GM12878 (cell line): ENCODE measurements around the gene ABCB8.

Experiments used
- ATF3 ChIP-seq: IDR thresholded peaks from 2 replicates; pipeline ENCODE4 v1.6.1; 2011; ENCODE audit warnings: low read depth, mild to moderate bottlenecking, low read length, moderate library complexity, borderline replicate concordance; ENCODE audit errors: extremely low read depth
- BRCA1 ChIP-seq: IDR thresholded peaks from 2 replicates; pipeline ENCODE4 v1.6.1; 2011; ENCODE audit warnings: low read depth, low read length, improper control_type of control experiment
- CBFB ChIP-seq: IDR thresholded peaks from 2 replicates; pipeline ENCODE4 v1.6.1; 2016; ENCODE audit warnings: antibody characterized with exemption, low read depth
- CBX5 ChIP-seq: sonication (generic); IDR thresholded peaks from 2 replicates; pipeline ENCODE4 v1.6.1; 2016; ENCODE audit warnings: low read depth, moderate library complexity, mild to moderate bottlenecking, inconsistent platforms
- FOXM1 ChIP-seq: IDR thresholded peaks from 2 replicates; pipeline ENCODE4 v1.6.1; 2012; ENCODE audit warnings: low read depth, mild to moderate bottlenecking, inconsistent platforms, low read length, moderate library complexity
- MYC ChIP-seq: IDR thresholded peaks from 2 replicates; pipeline ENCODE4 v1.6.1; 2011; ENCODE audit warnings: mild to moderate bottlenecking, low read length, moderate library complexity, inconsistent platforms; ENCODE audit not compliant: insufficient read depth, insufficient replicate concordance, insufficient read length, severe bottlenecking
- NRF1 ChIP-seq: conservative IDR thresholded peaks from 2 replicates; pipeline ENCODE4 v1.6.1; 2011; ENCODE audit warnings: mild to moderate bottlenecking, low read depth, low read length, improper control_type of control experiment
- RCOR1 ChIP-seq: conservative IDR thresholded peaks from 2 replicates; pipeline ENCODE4 v1.6.1; 2012; ENCODE audit warnings: low read depth, low read length, improper control_type of control experiment
- SP1 ChIP-seq: IDR thresholded peaks from one replicate; pipeline ENCODE4 v1.6.1; 2011; ENCODE audit warnings: low read depth, low read length
- SUZ12 ChIP-seq: fragments of 200-600 bp; sonication (generic); IDR thresholded peaks from one replicate; pipeline ENCODE4 v1.6.1; 2018; ENCODE audit warnings: antibody characterized with exemption, mild to moderate bottlenecking; ENCODE audit not compliant: unreplicated experiment
- YY1 ChIP-seq: IDR thresholded peaks from 2 replicates; pipeline ENCODE4 v1.6.1; 2011; ENCODE audit warnings: low read depth, mild to moderate bottlenecking, low read length
- ZNF687 ChIP-seq: fragments of 450-650 bp; IDR thresholded peaks from 2 replicates; pipeline ENCODE4 v1.6.1; 2017; ENCODE audit warnings: mild to moderate bottlenecking, moderate library complexity
- TF ChIP-seq, protein P1 (sequence below): IDR thresholded peaks from 2 replicates; pipeline ENCODE4 v1.6.1; 2012; ENCODE audit warnings: low read length, inconsistent platforms
- TF ChIP-seq, protein P2 (sequence below), 3 experiments: IDR thresholded peaks in 2 of 3; conservative IDR thresholded peaks in 1 of 3; 2 replicates each; pipeline ENCODE4 v1.5.1; 2011; ENCODE audit warnings: low read depth in 3 of 3, low read length in 3 of 3, mild to moderate bottlenecking in 3 of 3, control low read depth in 2 of 3, moderate library complexity in 2 of 3, inconsistent platforms in 1 of 3, mixed read lengths in 1 of 3; ENCODE audit not compliant: control insufficient read depth in 2 of 3, insufficient read depth in 1 of 3; ENCODE audit errors: extremely low read depth in 1 of 3

DNA sequence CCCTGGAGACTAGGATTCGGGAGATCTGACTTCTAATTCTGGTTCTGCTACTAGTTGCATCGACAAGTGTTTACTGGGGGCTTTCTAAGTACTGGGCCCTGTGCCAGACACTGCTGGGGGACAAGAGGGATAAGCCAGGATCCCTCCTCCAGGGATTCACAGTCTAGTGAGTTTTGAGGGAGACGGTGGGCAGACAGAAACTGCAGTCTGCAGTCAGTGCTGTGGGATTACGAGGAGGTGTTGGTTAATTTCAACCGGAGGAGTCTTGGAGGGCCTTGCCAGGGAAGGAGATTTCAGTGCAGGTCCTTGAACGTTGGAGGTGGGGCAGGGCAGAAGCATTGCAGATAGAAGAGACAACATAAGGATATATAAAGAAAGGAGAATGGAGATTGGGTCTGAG, 46.6 kb upstream of the ABCB8 start:
- TF ChIP-seq YY1 (no peak), RCOR1 (no peak), CBFB (no peak), FOXM1 (no peak), SP1 (no peak), MYC (no peak), ZNF687 (no peak), ATF3 (no peak), BRCA1 (no peak), CBX5 (no peak), SUZ12 (no peak), NRF1 (no peak)
- TF ChIP-seq, protein P1, sequence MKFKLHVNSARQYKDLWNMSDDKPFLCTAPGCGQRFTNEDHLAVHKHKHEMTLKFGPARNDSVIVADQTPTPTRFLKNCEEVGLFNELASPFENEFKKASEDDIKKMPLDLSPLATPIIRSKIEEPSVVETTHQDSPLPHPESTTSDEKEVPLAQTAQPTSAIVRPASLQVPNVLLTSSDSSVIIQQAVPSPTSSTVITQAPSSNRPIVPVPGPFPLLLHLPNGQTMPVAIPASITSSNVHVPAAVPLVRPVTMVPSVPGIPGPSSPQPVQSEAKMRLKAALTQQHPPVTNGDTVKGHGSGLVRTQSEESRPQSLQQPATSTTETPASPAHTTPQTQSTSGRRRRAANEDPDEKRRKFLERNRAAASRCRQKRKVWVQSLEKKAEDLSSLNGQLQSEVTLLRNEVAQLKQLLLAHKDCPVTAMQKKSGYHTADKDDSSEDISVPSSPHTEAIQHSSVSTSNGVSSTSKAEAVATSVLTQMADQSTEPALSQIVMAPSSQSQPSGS: no peak
- TF ChIP-seq, protein P2, sequence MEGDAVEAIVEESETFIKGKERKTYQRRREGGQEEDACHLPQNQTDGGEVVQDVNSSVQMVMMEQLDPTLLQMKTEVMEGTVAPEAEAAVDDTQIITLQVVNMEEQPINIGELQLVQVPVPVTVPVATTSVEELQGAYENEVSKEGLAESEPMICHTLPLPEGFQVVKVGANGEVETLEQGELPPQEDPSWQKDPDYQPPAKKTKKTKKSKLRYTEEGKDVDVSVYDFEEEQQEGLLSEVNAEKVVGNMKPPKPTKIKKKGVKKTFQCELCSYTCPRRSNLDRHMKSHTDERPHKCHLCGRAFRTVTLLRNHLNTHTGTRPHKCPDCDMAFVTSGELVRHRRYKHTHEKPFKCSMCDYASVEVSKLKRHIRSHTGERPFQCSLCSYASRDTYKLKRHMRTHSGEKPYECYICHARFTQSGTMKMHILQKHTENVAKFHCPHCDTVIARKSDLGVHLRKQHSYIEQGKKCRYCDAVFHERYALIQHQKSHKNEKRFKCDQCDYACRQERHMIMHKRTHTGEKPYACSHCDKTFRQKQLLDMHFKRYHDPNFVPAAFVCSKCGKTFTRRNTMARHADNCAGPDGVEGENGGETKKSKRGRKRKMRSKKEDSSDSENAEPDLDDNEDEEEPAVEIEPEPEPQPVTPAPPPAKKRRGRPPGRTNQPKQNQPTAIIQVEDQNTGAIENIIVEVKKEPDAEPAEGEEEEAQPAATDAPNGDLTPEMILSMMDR (IDR thresholded peaks at IDR 0.05 in 2 of 3, conservative IDR thresholded peaks at IDR 0.05 in 1 of 3; ENCODE audit: control insufficient read depth in 2 of 3, extremely low read depth in 1 of 3, insufficient read depth in 1 of 3, low read depth in 3 of 3, low read length in 3 of 3): no peak
